Type B pancreatic cell (in vitro differentiated cells): ENCODE data around the gene MARK2. TPM values are rescaled to one million over a fixed set of nuclear protein-coding genes. Genes with fewer than 3 reads are reported as not detected.
A peak's percentile ranks its signal among the peaks of the same experiment; 100 is the strongest.

Experiments used
- DNase-seq: peaks from one replicate; pipeline ENCODE4 v3.0.0; 2021; ENCODE audit warnings: mixed read lengths; ENCODE audit not compliant: unreplicated experiment; ENCODE audit errors: extremely low spot score
- H3K27ac Mint-ChIP-seq: 2 replicates; pipeline ENCODE4 v1.8.0; 2021; ENCODE audit warnings: mild to moderate bottlenecking, mixed read lengths
- H3K27me3 Mint-ChIP-seq: 2 replicates; pipeline ENCODE4 v1.8.0; 2021; ENCODE audit warnings: mixed read lengths
- H3K36me3 Mint-ChIP-seq: 2 replicates; pipeline ENCODE4 v1.8.0; 2021; ENCODE audit warnings: mixed read lengths
- H3K4me1 Mint-ChIP-seq: one replicate; pipeline ENCODE4 v1.8.0; 2021; ENCODE audit warnings: mixed read lengths; ENCODE audit not compliant: unreplicated experiment
- H3K4me3 Mint-ChIP-seq: 2 replicates; pipeline ENCODE4 v1.8.0; 2021; ENCODE audit warnings: mild to moderate bottlenecking, mixed read lengths
- H3K9me3 Mint-ChIP-seq: 2 replicates; pipeline ENCODE4 v1.8.0; 2021; ENCODE audit warnings: mixed read lengths
- CTCF ChIP-seq: fragments of 200-600 bp; sonication (generic); conservative IDR thresholded peaks from 2 replicates; pipeline ENCODE4 v1.5.0; 2021; ENCODE audit warnings: antibody characterized with exemption, mild to moderate bottlenecking
- total RNA-seq: library from RNA; stranded (reverse); gene quantifications from 2 replicates; pipeline ENCODE4 v1.2.1, GENCODE V29; 2021; ENCODE audit warnings: low replicate concordance

Gene MARK2
- total RNA-seq, 1 donor from 2014 or later = 52.8 TPM

- H3K27ac Mint-ChIP-seq = peak overlapping the region; percentile 92
- H3K9me3 Mint-ChIP-seq = no peaks in the 10 kb centered on the region
- H3K36me3 Mint-ChIP-seq = no peaks in the 10 kb centered on the region
- no peak for TF ChIP-seq CTCF
- H3K27me3 Mint-ChIP-seq = no peaks in the 10 kb centered on the region
- peak overlapping the region; percentile 91 for H3K4me3 Mint-ChIP-seq
- no peak for DNase-seq
- peaks cover 27% of the 10 kb centered on the region for H3K4me1 Mint-ChIP-seq
These were observed 100.5 kb downstream of the MARK2 start for GRCh38 chr11:63939397-63939891.

GRCh38 chr11:63940786-63941185, 101.9 kb downstream of the MARK2 start:
- Mint-ChIP-seq H3K9me3 (no peaks in the 10 kb centered on the region), H3K27me3 (no peaks in the 10 kb centered on the region), H3K27ac (peak overlapping the region; percentile 53), H3K4me3 (peak overlapping the region; percentile 91), H3K36me3 (no peaks in the 10 kb centered on the region), H3K4me1 (peaks cover 34% of the 10 kb centered on the region)
- TF ChIP-seq CTCF = no peak
- DNase-seq = no peak

- no peaks in the 10 kb centered on the region for H3K27me3 Mint-ChIP-seq
- no peaks in the 10 kb centered on the region for H3K36me3 Mint-ChIP-seq
- no peak overlapping the region for H3K27ac Mint-ChIP-seq
- no peak for DNase-seq
- TF ChIP-seq CTCF = no peak
- no peaks in the 10 kb centered on the region for H3K9me3 Mint-ChIP-seq
- H3K4me1 Mint-ChIP-seq = peaks cover 36% of the 10 kb centered on the region
- peak overlapping the region; percentile 27 for H3K4me3 Mint-ChIP-seq
These were observed 103.0 kb downstream of the MARK2 start for GRCh38 chr11:63941901-63942300.

- H3K27me3 Mint-ChIP-seq = no peaks in the 10 kb centered on the region
- H3K9me3 Mint-ChIP-seq = no peaks in the 10 kb centered on the region
- H3K4me1 Mint-ChIP-seq = peaks cover 36% of the 10 kb centered on the region
- H3K27ac Mint-ChIP-seq = no peak overlapping the region
- H3K36me3 Mint-ChIP-seq = no peaks in the 10 kb centered on the region
- no peak for DNase-seq
- no peak for TF ChIP-seq CTCF
- H3K4me3 Mint-ChIP-seq = no peak overlapping the region
These were observed 103.9 kb downstream of the MARK2 start for GRCh38 chr11:63942803-63943202.

GRCh38 chr11:63944987-63945386, 106.1 kb downstream of the MARK2 start:
- Mint-ChIP-seq H3K27ac (peak overlapping the region; percentile 59), H3K27me3 (no peaks in the 10 kb centered on the region), H3K4me3 (no peak overlapping the region), H3K36me3 (no peaks in the 10 kb centered on the region), H3K4me1 (peaks cover 33% of the 10 kb centered on the region), H3K9me3 (no peaks in the 10 kb centered on the region)
- no peak for TF ChIP-seq CTCF
- no peak for DNase-seq
